ENCODE results near the gene PGRMC2. TPM values are rescaled to one million over a fixed set of nuclear protein-coding genes. Genes with fewer than 3 reads are reported as not detected.
A peak's percentile ranks its signal among the peaks of the same experiment; 100 is the strongest.

The PGRMC2 gene
- total and polyA plus RNA-seq, 2 of the 8 experiments (the other 6 are each of a cell fraction or from before 2014, with no cell fraction given), result 9.5 to 85.3 TPM

DNA sequence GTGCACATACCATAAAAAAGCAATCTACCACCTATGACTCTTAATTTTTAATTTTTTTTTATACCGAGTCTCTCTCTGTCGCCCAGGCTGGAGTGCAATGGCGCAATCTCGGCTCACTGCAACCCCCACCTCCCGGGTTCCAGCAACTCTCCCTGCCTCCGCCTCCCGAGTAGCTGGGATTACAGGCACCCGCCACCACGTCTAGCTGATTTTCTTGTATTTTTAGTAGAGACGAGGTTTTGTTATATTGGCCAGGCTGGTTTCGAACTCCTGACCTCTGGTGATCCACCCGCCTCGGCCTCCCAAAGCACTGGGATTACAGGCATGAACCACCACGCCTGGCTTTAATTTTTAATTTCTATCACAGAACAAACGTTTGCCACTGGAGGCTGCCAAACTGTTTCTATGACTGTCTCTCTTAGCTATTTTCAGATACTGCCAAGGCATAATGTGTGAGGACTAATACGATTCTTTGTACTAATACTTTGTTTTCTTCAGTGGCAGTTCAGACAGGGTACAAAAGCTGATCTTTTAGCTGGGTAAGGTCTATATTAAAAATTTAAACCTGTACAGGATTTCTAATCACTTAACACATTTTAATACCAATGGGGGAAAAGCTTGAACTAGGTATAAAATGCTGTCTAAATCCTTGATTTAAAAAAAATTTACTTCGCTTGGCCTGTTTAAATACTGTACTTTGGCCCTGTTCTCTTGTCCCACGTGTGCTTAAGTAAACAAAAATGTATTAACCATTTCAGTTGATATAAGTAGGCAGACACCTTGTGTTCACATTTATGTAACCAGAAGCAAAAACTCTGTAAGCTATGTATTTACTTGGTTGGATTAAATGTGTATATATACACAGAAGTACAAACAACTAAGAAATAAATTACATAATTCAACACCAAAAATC, 2.3 kb downstream of the PGRMC2 start:
- FAIRE-seq, result no peak
- no peak for TF ChIP-seq KDM4A (IDR thresholded peaks at IDR 0.05; ENCODE audit: low read depth, low read length, severe bottlenecking)
- no peak for TF ChIP-seq ATF3 (IDR thresholded peaks at IDR 0.05; ENCODE audit: insufficient read depth, low read depth, low read length)
- TF ChIP-seq CREB1 (IDR thresholded peaks at IDR 0.05), result no peak
- TF ChIP-seq SRF (IDR thresholded peaks at IDR 0.05; ENCODE audit: low read depth, low read length), result no peak
- TF ChIP-seq, protein P1, sequence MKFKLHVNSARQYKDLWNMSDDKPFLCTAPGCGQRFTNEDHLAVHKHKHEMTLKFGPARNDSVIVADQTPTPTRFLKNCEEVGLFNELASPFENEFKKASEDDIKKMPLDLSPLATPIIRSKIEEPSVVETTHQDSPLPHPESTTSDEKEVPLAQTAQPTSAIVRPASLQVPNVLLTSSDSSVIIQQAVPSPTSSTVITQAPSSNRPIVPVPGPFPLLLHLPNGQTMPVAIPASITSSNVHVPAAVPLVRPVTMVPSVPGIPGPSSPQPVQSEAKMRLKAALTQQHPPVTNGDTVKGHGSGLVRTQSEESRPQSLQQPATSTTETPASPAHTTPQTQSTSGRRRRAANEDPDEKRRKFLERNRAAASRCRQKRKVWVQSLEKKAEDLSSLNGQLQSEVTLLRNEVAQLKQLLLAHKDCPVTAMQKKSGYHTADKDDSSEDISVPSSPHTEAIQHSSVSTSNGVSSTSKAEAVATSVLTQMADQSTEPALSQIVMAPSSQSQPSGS (IDR thresholded peaks at IDR 0.05; ENCODE audit: low read length), result no peak
- no peak for TF ChIP-seq CEBPB (IDR thresholded peaks at IDR 0.05; ENCODE audit: low read depth, low read length)
- no peak for TF ChIP-seq KDM1A (IDR thresholded peaks at IDR 0.05; ENCODE audit: borderline replicate concordance, low read length)
- no peak for TF ChIP-seq CBX5 (IDR thresholded peaks at IDR 0.05; ENCODE audit: low read depth, low read length)
- TF ChIP-seq TAF7 (optimal IDR thresholded peaks at IDR 0.05; ENCODE audit: borderline replicate concordance, low read depth, low read length), result no peak

More for the DNA sequence above, 2.3 kb downstream of the PGRMC2 start:
- Histone ChIP-seq H3K79me1 (ENCODE audit: low read depth, low read length) (no peaks in the 10 kb centered on the region), H3K23ac (ENCODE audit: insufficient read length) (no peak overlapping the region), H3K4me3 (ENCODE audit: extremely low read depth in 1 of 4, insufficient read depth in 2 of 4, low read depth in 3 of 4, low read length in 4 of 4) (peak overlapping the region; percentile 74 to 95 (median 84); a peak in 6 of 8 replicates), H2BK12ac (ENCODE audit: low read depth, low read length) (no peak overlapping the region), H3K4me1 (replicated peaks in 1 of 4; ENCODE audit: control insufficient read depth in 3 of 4, insufficient read depth in 4 of 4, low read length in 3 of 4) (peaks cover 0 to 8% (median 3%) of the 10 kb centered on the region in 4 experiments; a peak in 4 of 7 replicates), H2BK120ac (replicated peaks; ENCODE audit: low read depth, low read length) (no peak overlapping the region), H3K36me3 (ENCODE audit: control insufficient read depth in 2 of 4, insufficient read depth in 4 of 4, low read length in 3 of 4) (peaks cover 0 to 13% (median 0%) of the 10 kb centered on the region in 4 experiments; a peak in 1 of 8 replicates), H4K5ac (ENCODE audit: insufficient read length, low read depth, low read length) (no peak overlapping the region), H3K56ac (replicated peaks; ENCODE audit: insufficient read length, low read depth, low read length) (no peak overlapping the region), H2BK5ac (ENCODE audit: low read depth, low read length) (no peak overlapping the region), H3K14ac (ENCODE audit: insufficient read length) (no peak overlapping the region), H3K9me3 (ENCODE audit: insufficient read depth in 2 of 2, low read depth in 1 of 2, low read length in 1 of 2) (no peaks in the 10 kb centered on the region), H3K27me3 (replicated peaks in 1 of 4; ENCODE audit: control insufficient read depth in 3 of 4, extremely low read depth in 1 of 4, insufficient read depth in 3 of 4, low read length in 3 of 4) (no peaks in the 10 kb centered on the region), H2AFZ (ENCODE audit: low read length) (no peak overlapping the region), H2AK5ac (ENCODE audit: low read depth, low read length) (no peak overlapping the region), H3K4ac (replicated peaks; ENCODE audit: insufficient read length, low read depth, low read length) (no peak overlapping the region), H3K4me2 (ENCODE audit: insufficient read depth in 1 of 2, low read depth in 2 of 2, low read length in 2 of 2) (peak overlapping the region; percentile 64 to 67), H3K79me2 (ENCODE audit: control insufficient read depth in 1 of 2, insufficient read depth in 2 of 2, low read length in 2 of 2) (peaks cover 5 to 79% of the 10 kb centered on the region in 2 experiments), H3K18ac (ENCODE audit: extremely low read depth, low read length) (no peak overlapping the region), H3K27ac (ENCODE audit: low read depth, low read length) (no peak overlapping the region), H2BK15ac (ENCODE audit: low read length) (no peak overlapping the region), H4K8ac (ENCODE audit: extremely low read depth, insufficient read depth, low read length) (no peak overlapping the region), H3K9ac (replicated peaks in 1 of 4; ENCODE audit: extremely low read depth in 1 of 4, low read depth in 3 of 4, low read length in 3 of 4) (peak overlapping the region in 1 of 4 experiments; percentile 43; a peak in 2 of 7 replicates), H4K91ac (replicated peaks; ENCODE audit: insufficient read length, low read length) (no peak overlapping the region), H3K23me2 (ENCODE audit: low read depth, low read length) (peaks cover 9% of the 10 kb centered on the region), H4K20me1 (replicated peaks in 1 of 2; ENCODE audit: control insufficient read depth in 1 of 2, insufficient read depth in 2 of 2, low read length in 2 of 2) (peaks cover 1 to 4% of the 10 kb centered on the region in 2 experiments), H2BK20ac (ENCODE audit: low read length) (no peak overlapping the region)
- WGBS, 2 experiments (ENCODE audit: extremely low coverage in 1 of 2, insufficient coverage in 1 of 2, insufficient read length in 1 of 2, insufficient replicate concordance in 2 of 2, low coverage in 1 of 2, low lambda C conversion rate in 2 of 2, missing lambda C conversion rate in 1 of 2), result 87% methylated on average over 18 of the region's 18 CpGs; no CpG with 5 or more reads in 1 of the 2 experiments
- no peak for DNase-seq (ENCODE audit: low read depth in 1 of 2, low spot score in 2 of 2)
- ChIA-PET POLR2A (ENCODE audit: partially characterized antibody) (interaction anchor here (0.6 to 1.8 kb wide), 4 partner anchors 9 to 23 kb away, joined by 3 to 4 read pairs (median 3); no protein-coding TSS in a partner anchor), CTCF (ENCODE audit: partially characterized antibody) (interaction anchor here (0.6 to 3.0 kb wide), 5 partner anchors 13 to 169 kb away, joined by 3 to 10 read pairs (median 3); no protein-coding TSS in a partner anchor)
